Measurements from ENCODE around the gene CDH23.

- no peak for TF ChIP-seq CTCF (IDR thresholded peaks at IDR 0.05)
- TF ChIP-seq POLR2A (IDR thresholded peaks at IDR 0.05): no peak
These were observed 117.2 kb downstream of the CDH23 start for GRCh38 chr10:71513936-71514335.

Data from upper lobe of left lung (tissue), 4 donors.